ENCODE measurements around the gene MUSK.

DNA sequence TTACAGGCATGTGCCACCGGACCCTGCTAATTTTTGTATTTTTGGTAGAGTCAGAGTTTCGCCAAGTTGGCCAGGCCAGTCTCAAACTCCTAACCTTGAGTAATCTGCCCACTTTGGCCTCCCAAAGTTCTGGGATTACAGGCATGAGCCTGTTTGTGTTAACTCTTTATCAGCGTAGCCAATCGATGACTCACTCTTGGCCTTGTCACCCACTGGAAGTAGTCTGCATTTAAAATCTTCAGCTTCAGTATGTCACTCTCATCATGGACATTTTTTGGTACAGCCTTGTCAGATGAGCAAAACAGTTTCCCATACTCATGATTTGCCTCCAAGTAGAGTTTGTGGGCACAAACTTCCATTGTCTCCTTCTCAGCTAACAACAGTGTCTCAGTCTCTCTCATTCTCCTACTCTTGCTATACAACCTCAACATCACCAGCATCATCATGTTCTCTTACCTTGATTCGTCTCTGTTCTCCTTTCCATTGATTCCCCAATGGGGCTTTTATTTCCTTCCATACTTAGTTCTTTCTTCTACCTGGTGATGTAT is 22.5 kb downstream of the MUSK start:
- TF ChIP-seq, protein P1, sequence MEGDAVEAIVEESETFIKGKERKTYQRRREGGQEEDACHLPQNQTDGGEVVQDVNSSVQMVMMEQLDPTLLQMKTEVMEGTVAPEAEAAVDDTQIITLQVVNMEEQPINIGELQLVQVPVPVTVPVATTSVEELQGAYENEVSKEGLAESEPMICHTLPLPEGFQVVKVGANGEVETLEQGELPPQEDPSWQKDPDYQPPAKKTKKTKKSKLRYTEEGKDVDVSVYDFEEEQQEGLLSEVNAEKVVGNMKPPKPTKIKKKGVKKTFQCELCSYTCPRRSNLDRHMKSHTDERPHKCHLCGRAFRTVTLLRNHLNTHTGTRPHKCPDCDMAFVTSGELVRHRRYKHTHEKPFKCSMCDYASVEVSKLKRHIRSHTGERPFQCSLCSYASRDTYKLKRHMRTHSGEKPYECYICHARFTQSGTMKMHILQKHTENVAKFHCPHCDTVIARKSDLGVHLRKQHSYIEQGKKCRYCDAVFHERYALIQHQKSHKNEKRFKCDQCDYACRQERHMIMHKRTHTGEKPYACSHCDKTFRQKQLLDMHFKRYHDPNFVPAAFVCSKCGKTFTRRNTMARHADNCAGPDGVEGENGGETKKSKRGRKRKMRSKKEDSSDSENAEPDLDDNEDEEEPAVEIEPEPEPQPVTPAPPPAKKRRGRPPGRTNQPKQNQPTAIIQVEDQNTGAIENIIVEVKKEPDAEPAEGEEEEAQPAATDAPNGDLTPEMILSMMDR (IDR thresholded peaks at IDR 0.05) = no peak
- TF ChIP-seq EZH2phosphoT487 (IDR thresholded peaks at IDR 0.05) = no peak

All from neural progenitor cell (in vitro differentiated cells).